HepG2 (cell line): ENCODE measurements around the gene THRB. TPM values are rescaled to one million over a fixed set of nuclear protein-coding genes. Genes with fewer than 3 reads are reported as not detected.

Experiments
- ATAC-seq: fragments of 200-7000 bp; cut with Tn5 transposase; 3 replicates; pipeline ENCODE4 v1.9.1; 2020; ENCODE audit warnings: mild to moderate bottlenecking, moderate library complexity
- BruUV-seq: library from RNA; stranded (reverse); fragments of 400-500 nt; replicated peaks from 2 replicates; lab custom pipeline; 2021; lab: Mats Ljungman, UMichigan
- CTCF ChIA-PET: fragments of 300-600 bp; formaldehyde crosslinking; extraction: SDS; loops from one replicate; lab custom pipeline; 2021; ENCODE audit warnings: low total read pairs, inconsistent platforms, low intra/inter-chr PET ratio; lab: Yijun Ruan, JAX
- POLR2A ChIA-PET: fragments of 350-600 bp; sonication (Branson Sonifier 250); formaldehyde crosslinking; loops from one replicate; lab custom pipeline; 2020; ENCODE audit warnings: antibody characterized with exemption, inconsistent platforms; lab: Yijun Ruan, JAX
- DNase-seq: peaks from one replicate; pipeline ENCODE4 v3.0.0-alpha.2; 2015; ENCODE audit warnings: low spot score
- FAIRE-seq: peaks from 3 replicates; lab custom pipeline; 2011; peaks lifted over from hg19 to GRCh38; lab: Jason Lieb, UNC
- H2AFZ ChIP-seq: one replicate; pipeline ENCODE4 v1.6.1; 2011; ENCODE audit warnings: low read length, inconsistent platforms
- H3K27ac ChIP-seq: fragments of 300-600 bp; 3 replicates; pipeline ENCODE4 v1.8.0; 2011; ENCODE audit warnings: mixed run types, mild to moderate bottlenecking, mixed read lengths, low read length, inconsistent platforms; ENCODE audit not compliant: insufficient read depth; ENCODE audit errors: extremely low read length
- H3K27me3 ChIP-seq, 2 experiments: fragments of 200-600 bp in 1 of 2; 2 replicates in 1 of 2; 3 replicates in 1 of 2; pipeline versions ENCODE4 v1.6.0 to v1.8.0; 2011; ENCODE audit warnings: low read length in 2 of 2, mild to moderate bottlenecking in 2 of 2, moderate library complexity in 2 of 2, inconsistent platforms in 1 of 2; ENCODE audit not compliant: insufficient read depth in 2 of 2, control insufficient read depth in 1 of 2
- H3K36me3 ChIP-seq, 2 experiments: fragments of 200-600 bp in 1 of 2; replicated peaks in 1 of 2; 2 replicates in 1 of 2; 3 replicates in 1 of 2; pipeline versions ENCODE4 v1.5.1 to v1.8.0; 2011; ENCODE audit warnings: low read length in 2 of 2, inconsistent platforms in 1 of 2; ENCODE audit not compliant: insufficient read depth in 2 of 2, control insufficient read depth in 1 of 2
- H3K4me1 ChIP-seq: 2 replicates; pipeline ENCODE4 v1.5.1; 2012; ENCODE audit warnings: low read length, inconsistent platforms; ENCODE audit not compliant: insufficient read depth
- H3K4me2 ChIP-seq: 2 replicates; pipeline ENCODE4 v1.6.0; 2011; ENCODE audit warnings: low read depth, low read length, inconsistent platforms
- H3K4me3 ChIP-seq, 3 experiments: fragments of 200-600 bp in 1 of 3; sonication (generic), shearing (Covaris generic) in 1 of 3; replicated peaks in 1 of 3; 2 replicates each; pipeline ENCODE4 v1.5.1; 2011 to 2016; ENCODE audit warnings: low read length in 3 of 3, inconsistent platforms in 2 of 3, low read depth in 2 of 3, mild to moderate bottlenecking in 2 of 3, control low read depth in 1 of 3, mixed read lengths in 1 of 3; ENCODE audit not compliant: insufficient read depth in 1 of 3
- H3K79me2 ChIP-seq: one replicate; pipeline ENCODE4 v1.6.1; 2011; ENCODE audit warnings: low read length, inconsistent platforms; ENCODE audit not compliant: insufficient read depth
- H3K9ac ChIP-seq: 2 replicates; pipeline ENCODE4 v1.6.0; 2011; ENCODE audit warnings: mild to moderate bottlenecking, low read depth, low read length, inconsistent platforms; ENCODE audit not compliant: insufficient read depth
- H3K9me3 ChIP-seq: 2 replicates; pipeline ENCODE4 v1.5.1; 2012; ENCODE audit warnings: mild to moderate bottlenecking, low read length
- H4K20me1 ChIP-seq: 2 replicates; pipeline ENCODE4 v1.6.0; 2011; ENCODE audit warnings: inconsistent platforms, mild to moderate bottlenecking, low read length, moderate library complexity; ENCODE audit not compliant: insufficient read depth
- HMGXB4 ChIP-seq, 2 experiments: sonication (generic) in 1 of 2; formaldehyde crosslinking in 1 of 2; IDR thresholded peaks; 2 replicates each; pipeline versions ENCODE4 v1.4.0 to v1.6.1; 2018 to 2020; ENCODE audit warnings: missing genetic modification reagents in 2 of 2, borderline replicate concordance in 1 of 2, low read depth in 1 of 2, mild to moderate bottlenecking in 1 of 2, missing biosample characterization in 1 of 2
- JUND ChIP-seq: sonication (generic); formaldehyde crosslinking; IDR thresholded peaks from 2 replicates; pipeline ENCODE4 v1.8.0; 2022; ENCODE audit warnings: mild to moderate bottlenecking, missing genetic modification reagents
- SIN3A ChIP-seq: IDR thresholded peaks from 2 replicates; pipeline ENCODE4 v1.6.1; 2011; ENCODE audit warnings: low read depth, mild to moderate bottlenecking, control low read depth, low read length, borderline replicate concordance
- SRY ChIP-seq: sonication (generic); formaldehyde crosslinking; IDR thresholded peaks from 2 replicates; pipeline ENCODE4 v1.8.0; 2022; ENCODE audit warnings: mild to moderate bottlenecking, missing genetic modification reagents
- ZNF710 ChIP-seq: sonication (generic); formaldehyde crosslinking; IDR thresholded peaks from 2 replicates; pipeline ENCODE4 v1.5.0; 2020; ENCODE audit warnings: mild to moderate bottlenecking, missing genetic modification reagents, borderline replicate concordance
- ZNF781 ChIP-seq: sonication (generic); formaldehyde crosslinking; IDR thresholded peaks from 2 replicates; pipeline ENCODE4 v1.5.1; 2020; ENCODE audit warnings: borderline replicate concordance, mild to moderate bottlenecking, missing genetic modification reagents; ENCODE audit errors: not compliant biosample characterization
- WGBS: methylation state at CpG from one replicate; pipeline ENCODE4 v1.1.6; 2017; ENCODE audit warnings: low lambda C conversion rate; 5-methylcytosine and 5-hydroxymethylcytosine counted together
- in situ Hi-C: cut with HindIII; loops from 2 replicates; pipeline ENCODE4 v1.10.0; 2017; ENCODE audit warnings: low pct_unique_long_range_greater_than_20kb; ENCODE audit not compliant: extremely low pct_ligation_motif_present
- intact Hi-C: fragments of 100-400 bp; cut with micrococcal nuclease; formaldehyde crosslinking; loops from one replicate; pipeline ENCODE4 v1.10.0; 2022; ENCODE audit not compliant: unreplicated experiment
- polyA plus RNA-seq, 8 experiments: library from polyadenylated mRNA; depleted of rRNA in 3 of 8; stranded (reverse) in 7 of 8; unstranded in 1 of 8; fragments of >200 nt; fragmentation: Illumina TruSeq in 4 of 8; extraction: Trizol in 4 of 8; gene quantifications; 2 replicates each; pipeline versions ENCODE4 v1.2.1 to v1.2.3, GENCODE V29; 2011 to 2016; ENCODE audit warnings: low read depth in 4 of 8, missing spikeins in 1 of 8, mixed read lengths in 1 of 8; ENCODE audit not compliant: insufficient read depth in 1 of 8
- total RNA-seq, 5 experiments: library from RNA; depleted of rRNA; stranded (reverse); fragments of >200 nt; fragmentation: Illumina TruSeq; extraction: Trizol; gene quantifications; 2 replicates each; pipeline ENCODE4 v1.2.3, GENCODE V29; 2016; ENCODE audit warnings: low read depth in 1 of 5
- TF ChIP-seq, protein P1 (sequence below): sonication (generic); formaldehyde crosslinking; IDR thresholded peaks from 2 replicates; pipeline ENCODE4 v1.5.0; 2020; ENCODE audit warnings: missing genetic modification reagents
- TF ChIP-seq, protein P2 (sequence below): sonication (generic); formaldehyde crosslinking; IDR thresholded peaks from 2 replicates; pipeline ENCODE4 v1.4.0; 2020; ENCODE audit warnings: missing genetic modification reagents

Gene THRB
- total and polyA plus RNA-seq, 2 of the 13 experiments (the other 11 are each of a cell fraction or from before 2014, with no cell fraction given), result 4.7 to 22.7 TPM

DNA sequence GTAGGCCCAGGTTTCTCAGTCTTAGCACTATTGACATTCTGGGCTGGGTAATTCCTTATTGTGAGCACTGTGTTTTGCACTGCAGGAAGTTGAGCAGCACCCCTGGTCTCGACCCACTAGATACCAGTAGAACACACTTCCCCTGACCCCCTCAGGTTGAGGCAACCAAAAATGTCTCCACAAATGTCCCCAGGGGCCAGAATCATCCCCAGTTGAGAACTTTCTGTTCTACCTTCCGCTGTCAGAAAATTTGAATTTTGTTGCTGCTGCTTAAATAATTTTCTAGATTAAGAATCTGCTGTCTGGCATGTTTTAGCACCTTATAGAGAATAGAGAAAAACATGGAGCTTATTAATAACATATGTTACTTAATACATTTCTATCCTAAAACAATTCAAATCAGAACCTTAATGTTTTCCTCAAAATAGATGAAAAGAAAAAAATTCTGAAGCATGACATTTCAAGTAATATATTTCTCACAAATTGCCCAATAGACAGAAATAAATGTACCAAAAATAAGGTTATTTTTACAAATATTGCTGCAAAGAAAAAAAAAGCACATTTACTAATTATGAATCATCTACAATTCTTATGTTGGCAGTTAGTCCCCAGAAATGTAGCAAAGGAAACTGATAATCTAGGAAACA is 13.2 kb upstream of the THRB start (continued):
- TF ChIP-seq SRY (CRISPR knock-in tag), result no peak

DNA sequence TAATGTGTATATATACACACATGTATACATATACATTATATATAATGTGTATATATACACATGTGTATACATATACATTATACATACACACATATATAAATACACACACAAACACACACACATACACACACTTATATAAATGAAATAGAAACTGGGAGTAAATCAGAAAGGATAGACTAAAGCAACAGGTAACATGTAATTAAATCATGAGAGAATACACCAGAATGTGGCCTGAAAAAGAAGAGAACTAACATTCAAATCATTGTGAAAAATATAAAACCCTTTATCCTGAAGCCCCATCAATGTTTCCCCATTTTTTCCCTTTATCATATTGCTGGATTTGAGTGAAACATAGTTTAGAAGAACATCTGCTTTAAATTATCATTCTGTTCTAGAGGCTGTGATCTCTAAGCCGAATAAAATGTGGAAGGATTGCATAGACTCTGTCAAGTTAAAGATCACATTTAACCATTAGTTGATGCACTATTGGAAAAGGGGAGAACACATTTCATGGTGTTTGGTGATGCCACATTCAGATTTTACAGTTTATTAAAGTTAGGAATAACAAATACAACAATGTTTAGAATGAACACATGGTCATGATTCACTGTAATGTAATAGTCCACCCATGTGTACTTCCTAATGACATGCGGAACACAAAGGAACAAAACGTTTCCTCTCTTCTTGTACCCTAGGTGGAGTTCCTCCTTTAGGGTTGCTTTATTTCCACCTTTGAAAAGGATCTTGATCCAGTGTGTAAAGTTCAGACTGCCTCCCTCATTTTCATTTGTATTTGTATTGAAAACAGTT is 12.5 kb upstream of the THRB start:
- no peaks in the 10 kb centered on the region for H3K79me2 ChIP-seq
- FAIRE-seq, result no peak
- DNase-seq, result no peak
- H3K4me3 ChIP-seq, result no peak overlapping the region
- 92% methylated on average over 3 of the region's 3 CpGs for WGBS
- intact Hi-C loops, result no loop called here
- no peaks in the 10 kb centered on the region for H3K9me3 ChIP-seq
- no peaks in the 10 kb centered on the region; a peak in 1 of 5 replicates for H3K36me3 ChIP-seq
- ATAC-seq, result no peak
- no peak overlapping the region for H3K27ac ChIP-seq
- no peaks in the 10 kb centered on the region for H4K20me1 ChIP-seq
- no peaks in the 10 kb centered on the region for H3K27me3 ChIP-seq
- H3K4me2 ChIP-seq, result no peak overlapping the region
- POLR2A ChIA-PET, result no interaction called here
- no peaks in the 10 kb centered on the region for H3K4me1 ChIP-seq
- in situ Hi-C loops, result no loop called here
- no peak overlapping the region for H3K9ac ChIP-seq
- H2AFZ ChIP-seq, result no peak overlapping the region
- CTCF ChIA-PET, result no interaction called here
- no peak for TF ChIP-seq HMGXB4 (CRISPR knock-in tag; IDR thresholded peaks at IDR 0.05; ENCODE audit: borderline replicate concordance in 1 of 2, low read depth in 1 of 2)
- TF ChIP-seq, protein P1, sequence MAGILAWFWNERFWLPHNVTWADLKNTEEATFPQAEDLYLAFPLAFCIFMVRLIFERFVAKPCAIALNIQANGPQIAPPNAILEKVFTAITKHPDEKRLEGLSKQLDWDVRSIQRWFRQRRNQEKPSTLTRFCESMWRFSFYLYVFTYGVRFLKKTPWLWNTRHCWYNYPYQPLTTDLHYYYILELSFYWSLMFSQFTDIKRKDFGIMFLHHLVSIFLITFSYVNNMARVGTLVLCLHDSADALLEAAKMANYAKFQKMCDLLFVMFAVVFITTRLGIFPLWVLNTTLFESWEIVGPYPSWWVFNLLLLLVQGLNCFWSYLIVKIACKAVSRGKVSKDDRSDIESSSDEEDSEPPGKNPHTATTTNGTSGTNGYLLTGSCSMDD, result no peak
- TF ChIP-seq SIN3A, result no peak
- no peak for TF ChIP-seq ZNF710 (CRISPR knock-in tag)
- TF ChIP-seq ZNF781 (CRISPR knock-in tag), result no peak
- TF ChIP-seq JUND (CRISPR knock-in tag), result no peak
- TF ChIP-seq, protein P2, sequence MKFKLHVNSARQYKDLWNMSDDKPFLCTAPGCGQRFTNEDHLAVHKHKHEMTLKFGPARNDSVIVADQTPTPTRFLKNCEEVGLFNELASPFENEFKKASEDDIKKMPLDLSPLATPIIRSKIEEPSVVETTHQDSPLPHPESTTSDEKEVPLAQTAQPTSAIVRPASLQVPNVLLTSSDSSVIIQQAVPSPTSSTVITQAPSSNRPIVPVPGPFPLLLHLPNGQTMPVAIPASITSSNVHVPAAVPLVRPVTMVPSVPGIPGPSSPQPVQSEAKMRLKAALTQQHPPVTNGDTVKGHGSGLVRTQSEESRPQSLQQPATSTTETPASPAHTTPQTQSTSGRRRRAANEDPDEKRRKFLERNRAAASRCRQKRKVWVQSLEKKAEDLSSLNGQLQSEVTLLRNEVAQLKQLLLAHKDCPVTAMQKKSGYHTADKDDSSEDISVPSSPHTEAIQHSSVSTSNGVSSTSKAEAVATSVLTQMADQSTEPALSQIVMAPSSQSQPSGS (CRISPR knock-in tag), result no peak
- no TSS peak for BruUV-seq
